Peyer's patch (tissue), 4 donors: Measurements from ENCODE around the gene ZNF503.

Source experiments
- CTCF ChIP-seq, 6 experiments: fragments of 450-650 bp in 4 of 6; fragments of 200-600 bp in 2 of 6; sonication (generic) in 1 of 6; IDR thresholded peaks; one replicate each; pipeline ENCODE4 v1.5.1; 2017 to 2019; ENCODE audit warnings: antibody characterized with exemption in 6 of 6, mild to moderate bottlenecking in 3 of 6, moderate library complexity in 1 of 6
- POLR2A ChIP-seq, 2 donors: fragments of 450-650 bp; IDR thresholded peaks; one replicate each; pipeline ENCODE4 v1.5.1; 2017; ENCODE audit warnings: antibody characterized with exemption in 2 of 2, mild to moderate bottlenecking in 2 of 2, moderate library complexity in 2 of 2

- TF ChIP-seq CTCF (IDR thresholded peaks at IDR 0.05) (no peak), POLR2A (IDR thresholded peaks at IDR 0.05) (no peak)
Measured at GRCh38 chr10:75400163-75400770, 1.3 kb downstream of the ZNF503 start.
